Activated naive CD4-positive, alpha-beta T cell treated with anti-CD3 and anti-CD28 coated beads, Interleukin-2, amount 50 U/mL, for 72 hours (primary cell): ENCODE results near the gene RNF115. TPM values are rescaled to one million over a fixed set of nuclear protein-coding genes. Genes with fewer than 3 reads are reported as not detected.
A peak's percentile ranks its signal among the peaks of the same experiment; 100 is the strongest.
"Not testable (repeated sequence)": the region's sequence is repeated elsewhere in the genome, so short reads cannot be mapped to it uniquely, and the experiment has no call there.

Source experiments
- ATAC-seq, 2 donors: fragments of 150-1000 bp; cut with Tn5 transposase; 2 replicates each; pipeline ENCODE4 v1.10.0; 2021; ENCODE audit warnings: mild to moderate bottlenecking in 2 of 2, moderate library complexity in 2 of 2
- DNase-seq, 2 donors: peaks; one replicate each; pipeline ENCODE4 v3.0.0; 2021 to 2022; ENCODE audit warnings: low spot score in 2 of 2
- H3K27ac Mint-ChIP-seq, 2 donors: one replicate each; pipeline ENCODE4 v1.8.0; 2022; ENCODE audit warnings: mild to moderate bottlenecking in 2 of 2, mixed read lengths in 2 of 2
- H3K36me3 Mint-ChIP-seq, 2 donors: one replicate each; pipeline ENCODE4 v1.8.0; 2022; ENCODE audit warnings: mixed read lengths in 2 of 2
- H3K9me3 Mint-ChIP-seq, 2 donors: one replicate each; pipeline ENCODE4 v1.8.0; 2022; ENCODE audit warnings: mixed read lengths in 2 of 2
- total RNA-seq, 2 donors: library from RNA; stranded (reverse); gene quantifications; one replicate each; pipeline ENCODE4 v1.2.3, GENCODE V29; 2022

RNF115 gene
- total RNA-seq, 2 donors from 2014 or later: 10.7 to 12.6 TPM

- DNase-seq: no peak
- ATAC-seq: peak; percentile 32 to 56
- H3K27ac Mint-ChIP-seq: no peak overlapping the region
- no peaks in the 10 kb centered on the region for H3K9me3 Mint-ChIP-seq
- H3K36me3 Mint-ChIP-seq: peaks cover 0 to under 1% of the 10 kb centered on the region in 2 donors
Measured at GRCh38 chr1:145845144-145845513, 21.2 kb upstream of the RNF115 start.

- Mint-ChIP-seq H3K9me3 (no peaks in the 10 kb centered on the region), H3K36me3 (peaks cover 0 to 4% of the 10 kb centered on the region in 2 donors), H3K27ac (no peak overlapping the region)
- no peak for DNase-seq
- ATAC-seq: no peak
Measured at GRCh38 chr1:145843031-145843430, 19.1 kb upstream of the RNF115 start.

- Mint-ChIP-seq H3K9me3 (no peaks in the 10 kb centered on the region), H3K36me3 (peaks cover 4 to 14% of the 10 kb centered on the region in 2 donors)
- peak in 1 of 2 donors; percentile 26 for ATAC-seq
Measured at GRCh38 chr1:145837656-145838055, 13.8 kb upstream of the RNF115 start.

GRCh38 chr1:145830810-145831209 is 6.9 kb upstream of the RNF115 start:
- H3K9me3 Mint-ChIP-seq, ATAC-seq, DNase-seq: not testable (repeated sequence)
- Mint-ChIP-seq H3K27ac (peak overlapping the region; percentile 6 to 46), H3K36me3 (peaks cover 28 to 48% of the 10 kb centered on the region in 2 donors)

More at GRCh38 chr1:145837656-145838055, 13.8 kb upstream of the RNF115 start:
- H3K27ac Mint-ChIP-seq: no peak overlapping the region
- no peak for DNase-seq

- ATAC-seq (peak; percentile 77 to 85), DNase-seq (no peak)
- H3K27ac Mint-ChIP-seq: peak overlapping the region; percentile 84 to 91
- peaks cover 39 to 47% of the 10 kb centered on the region in 2 donors for H3K36me3 Mint-ChIP-seq
- no peaks in the 10 kb centered on the region for H3K9me3 Mint-ChIP-seq
Measured at GRCh38 chr1:145828367-145829026, 4.6 kb upstream of the RNF115 start.

GRCh38 chr1:145827966-145828365 is 4.1 kb upstream of the RNF115 start:
- H3K36me3 Mint-ChIP-seq: peaks cover 39 to 42% of the 10 kb centered on the region in 2 donors
- ATAC-seq: peak in 1 of 2 donors; percentile 17
- H3K9me3 Mint-ChIP-seq: no peaks in the 10 kb centered on the region
- H3K27ac Mint-ChIP-seq: peak overlapping the region; percentile 84 to 91
- DNase-seq: no peak

GRCh38 chr1:145826030-145826429 is 2.1 kb upstream of the RNF115 start:
- peaks cover 27 to 31% of the 10 kb centered on the region in 2 donors for H3K36me3 Mint-ChIP-seq
- peak overlapping the region; percentile 50 to 99 for H3K27ac Mint-ChIP-seq
- no peak for DNase-seq
- no peak for ATAC-seq
- H3K9me3 Mint-ChIP-seq: no peaks in the 10 kb centered on the region

- no peak for DNase-seq
- ATAC-seq: no peak
- H3K36me3 Mint-ChIP-seq: peaks cover 19 to 30% of the 10 kb centered on the region in 2 donors
- H3K27ac Mint-ChIP-seq: peak overlapping the region; percentile 97 to 99
- H3K9me3 Mint-ChIP-seq: no peaks in the 10 kb centered on the region
Measured at GRCh38 chr1:145824499-145824842, 576 bp upstream of the RNF115 start.

- H3K9me3 Mint-ChIP-seq, DNase-seq: not testable (repeated sequence)
- ATAC-seq: peak in 1 of 2 donors; percentile 8
- Mint-ChIP-seq H3K27ac (peak overlapping the region in 1 of 2 donors; percentile 99), H3K36me3 (peaks cover 17 to 24% of the 10 kb centered on the region in 2 donors)
Measured at GRCh38 chr1:145822779-145823331, 1.0 kb downstream of the RNF115 start.

- DNase-seq, H3K9me3 Mint-ChIP-seq, H3K27ac Mint-ChIP-seq, H3K36me3 Mint-ChIP-seq: not testable (repeated sequence)
- ATAC-seq: peak; percentile 53 to 72
Measured at GRCh38 chr1:145818095-145818494, 5.8 kb downstream of the RNF115 start.

- H3K27ac Mint-ChIP-seq, H3K9me3 Mint-ChIP-seq, ATAC-seq, H3K36me3 Mint-ChIP-seq, DNase-seq: not testable (repeated sequence)
Measured at GRCh38 chr1:145812977-145813810, 10.7 kb downstream of the RNF115 start.

GRCh38 chr1:145806844-145807243 is 17.1 kb downstream of the RNF115 start:
- DNase-seq: no peak
- H3K27ac Mint-ChIP-seq: no peak overlapping the region
- H3K36me3 Mint-ChIP-seq: no peaks in the 10 kb centered on the region
- H3K9me3 Mint-ChIP-seq: no peaks in the 10 kb centered on the region
- ATAC-seq: no peak

GRCh38 chr1:145806408-145806807 is 17.5 kb downstream of the RNF115 start:
- no peaks in the 10 kb centered on the region for H3K9me3 Mint-ChIP-seq
- ATAC-seq: no peak
- H3K36me3 Mint-ChIP-seq: no peaks in the 10 kb centered on the region
- DNase-seq: no peak
- no peak overlapping the region for H3K27ac Mint-ChIP-seq

GRCh38 chr1:145805057-145805456 is 18.8 kb downstream of the RNF115 start:
- H3K27ac Mint-ChIP-seq: no peak overlapping the region
- no peaks in the 10 kb centered on the region for H3K9me3 Mint-ChIP-seq
- peaks cover 0 to 1% of the 10 kb centered on the region in 2 donors for H3K36me3 Mint-ChIP-seq
- ATAC-seq: no peak
- DNase-seq: no peak

- peaks cover 6 to 8% of the 10 kb centered on the region in 2 donors for H3K36me3 Mint-ChIP-seq
- H3K9me3 Mint-ChIP-seq: peaks cover 0 to 5% of the 10 kb centered on the region in 2 donors
- ATAC-seq: no peak
- DNase-seq: no peak
- no peak overlapping the region for H3K27ac Mint-ChIP-seq
Measured at GRCh38 chr1:145804235-145805045, 19.5 kb downstream of the RNF115 start.

- peaks cover 17 to 25% of the 10 kb centered on the region in 2 donors for H3K9me3 Mint-ChIP-seq
- DNase-seq (no peak), ATAC-seq (no peak)
- H3K27ac Mint-ChIP-seq: peak overlapping the region in 1 of 2 donors; percentile 16
- peaks cover 33 to 50% of the 10 kb centered on the region in 2 donors for H3K36me3 Mint-ChIP-seq
Measured at GRCh38 chr1:145799806-145800205, 24.1 kb downstream of the RNF115 start.
